Breast epithelium (tissue), 3 donors: ENCODE results near the gene BCAN.

ENCODE experiments used
- CTCF ChIP-seq, 3 donors: fragments of 450-650 bp; IDR thresholded peaks; one replicate each; pipeline ENCODE4 v1.5.1; 2016 to 2017; ENCODE audit warnings: antibody characterized with exemption in 3 of 3, mild to moderate bottlenecking in 3 of 3, moderate library complexity in 3 of 3
- POLR2A ChIP-seq: fragments of 450-650 bp; IDR thresholded peaks from one replicate; pipeline ENCODE4 v1.6.1; 2016; ENCODE audit warnings: antibody characterized with exemption, mild to moderate bottlenecking, moderate library complexity
- POLR2AphosphoS5 ChIP-seq, 3 donors: sonication (generic); formaldehyde crosslinking; IDR thresholded peaks; one replicate each; pipeline ENCODE4 v1.6.1; 2017; ENCODE audit warnings: antibody characterized with exemption in 3 of 3

GRCh38 chr1:156696755-156697154 lies 54.8 kb downstream of the BCAN start:
- TF ChIP-seq CTCF (IDR thresholded peaks at IDR 0.05) = no peak
- TF ChIP-seq POLR2A = no peak
- no peak for TF ChIP-seq POLR2AphosphoS5 (IDR thresholded peaks at IDR 0.05)
